HG03060 (cell line): ENCODE measurements around the gene ZNF563.
"Not testable (repeated sequence)": the region's sequence is repeated elsewhere in the genome, so short reads cannot be mapped to it uniquely, and the experiment has no call there.

Experiments used
- ATAC-seq: cut with Tn5 transposase; IDR thresholded peaks from one replicate; pipeline ENCODE4 v1.9.1; 2021; ENCODE audit warnings: low read depth, moderate number of reproducible peaks; ENCODE audit not compliant: unreplicated experiment

Gene ZNF563

DNA sequence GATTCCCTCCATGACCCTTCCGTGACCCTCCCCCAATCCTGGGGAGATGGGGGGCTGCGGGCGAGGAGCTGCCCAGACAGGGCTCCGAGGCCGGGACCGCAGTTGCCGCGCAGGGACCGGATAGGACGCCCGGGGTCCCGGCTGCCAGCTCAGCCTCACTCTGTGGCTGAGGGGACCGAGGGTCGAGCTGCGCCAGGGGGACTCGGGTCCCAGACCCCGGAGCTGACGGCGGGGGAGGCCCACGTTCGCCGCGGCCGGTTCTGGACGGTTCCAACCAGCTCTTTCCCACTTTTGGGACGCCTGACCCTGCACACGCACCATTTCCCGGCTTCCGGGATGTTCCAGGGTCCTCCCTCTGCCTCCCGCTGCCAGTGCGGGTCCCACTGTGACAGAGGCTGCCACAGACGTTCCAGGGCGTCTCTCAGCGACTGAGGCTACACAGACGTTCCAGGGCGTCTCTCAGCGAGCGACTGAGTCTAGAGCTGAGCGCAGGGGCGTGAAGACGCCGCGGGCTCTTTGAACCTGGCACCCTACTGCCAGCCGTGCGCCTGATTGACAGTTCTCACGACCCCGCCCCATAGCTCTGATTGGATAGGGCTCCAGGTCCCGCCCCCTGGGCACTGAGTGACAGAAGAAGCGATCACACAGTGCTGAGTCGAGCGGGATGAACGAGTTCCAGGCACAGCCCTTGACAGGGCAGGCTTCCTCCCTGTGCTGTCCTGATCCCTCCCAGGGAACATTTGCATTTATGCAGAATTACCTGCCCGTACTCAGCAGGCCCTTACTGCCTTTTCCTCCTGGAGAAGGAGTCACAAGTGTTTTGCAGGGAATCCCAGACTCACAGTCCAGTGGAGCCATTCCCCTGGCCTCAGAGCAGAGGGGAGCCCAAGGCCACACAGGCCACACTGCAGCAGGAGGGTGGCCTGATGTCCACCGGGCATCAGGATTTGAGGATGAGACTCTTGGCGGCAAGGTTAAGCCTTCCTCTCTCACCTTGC lies at the start of gene ZNF563:
Gene ZNF563, minus strand, starts transcription at position 472 of the 998 bp plus-strand sequence. Its CDS starts 151 bp downstream, at position 321.
- peak; percentile 75 for ATAC-seq

DNA sequence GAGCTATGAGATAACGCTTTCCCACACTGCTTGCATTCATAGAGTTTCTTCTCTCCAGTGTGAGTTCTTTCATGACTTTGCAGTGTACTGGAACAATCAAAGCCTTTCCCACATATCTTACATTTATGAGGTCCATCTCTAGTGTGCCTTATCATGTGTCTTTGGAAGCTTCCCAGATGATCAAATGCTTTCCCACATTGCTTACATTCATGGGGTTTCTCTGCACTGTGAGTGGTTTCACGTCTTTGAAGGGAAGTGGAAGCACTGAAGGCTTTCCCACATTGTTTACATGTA lies 47.0 kb upstream of the ZNF563 start:
- ATAC-seq, result no peak

- no peak for ATAC-seq
Measured at GRCh38 chr19:12379732-12380443, 46.5 kb upstream of the ZNF563 start.

DNA sequence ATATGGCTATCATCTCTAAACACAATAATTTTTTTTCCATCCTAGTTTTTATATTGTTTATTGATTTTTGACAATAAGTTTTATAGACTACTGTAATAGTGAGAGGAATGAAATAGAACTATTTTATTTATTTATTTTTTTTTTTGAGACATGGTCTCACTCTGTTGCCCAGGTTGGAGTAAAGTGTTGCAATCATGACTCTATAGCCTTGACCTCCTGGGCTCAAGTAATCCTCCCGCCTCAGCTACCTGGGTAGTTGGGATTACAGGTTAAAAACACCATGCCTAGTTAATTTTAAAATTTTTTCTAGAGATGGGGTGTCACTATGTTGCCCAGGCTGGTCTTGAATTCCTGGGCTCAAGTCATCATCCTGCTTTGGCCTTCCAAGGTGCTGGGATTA lies 40.6 kb upstream of the ZNF563 start:
- ATAC-seq, result no peak

GRCh38 chr19:12365236-12366162 lies 32.1 kb upstream of the ZNF563 start, which contains the start of gene ZNF442:
Gene ZNF442 (minus strand): TSS chr19:12365683. CDS start chr19:12363631, 2,052 bp downstream.
- ATAC-seq, result peak; percentile 69

- ATAC-seq, result no peak
Measured at GRCh38 chr19:12364391-12365235, 31.2 kb upstream of the ZNF563 start.

- not testable (repeated sequence) for ATAC-seq
Measured at GRCh38 chr19:12362236-12362635, 28.8 kb upstream of the ZNF563 start.

DNA sequence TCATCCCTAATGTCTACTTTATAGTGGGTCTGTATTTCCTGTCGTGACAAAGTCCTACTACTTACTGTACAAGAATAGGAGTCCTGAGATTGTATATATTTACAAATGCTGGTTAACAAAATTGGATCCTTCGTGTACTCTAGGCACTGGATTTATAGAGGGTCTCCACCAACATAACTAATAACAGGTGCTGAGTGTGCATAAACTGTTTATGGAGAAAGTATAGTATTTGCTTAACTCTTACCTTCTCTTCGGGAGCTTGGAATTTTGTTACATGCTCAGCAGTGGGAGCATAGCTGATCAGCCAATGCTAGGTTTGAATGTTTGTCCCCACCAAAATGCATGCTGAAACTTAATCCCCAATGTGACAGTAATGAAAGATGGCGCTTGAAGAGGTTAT lies 19.9 kb upstream of the ZNF563 start:
- ATAC-seq, result no peak

GRCh38 chr19:12350890-12351197 lies 17.4 kb upstream of the ZNF563 start:
- no peak for ATAC-seq

GRCh38 chr19:12350185-12350889 lies 16.9 kb upstream of the ZNF563 start:
- no peak for ATAC-seq

GRCh38 chr19:12346896-12347295 lies 13.5 kb upstream of the ZNF563 start:
- no peak for ATAC-seq

DNA sequence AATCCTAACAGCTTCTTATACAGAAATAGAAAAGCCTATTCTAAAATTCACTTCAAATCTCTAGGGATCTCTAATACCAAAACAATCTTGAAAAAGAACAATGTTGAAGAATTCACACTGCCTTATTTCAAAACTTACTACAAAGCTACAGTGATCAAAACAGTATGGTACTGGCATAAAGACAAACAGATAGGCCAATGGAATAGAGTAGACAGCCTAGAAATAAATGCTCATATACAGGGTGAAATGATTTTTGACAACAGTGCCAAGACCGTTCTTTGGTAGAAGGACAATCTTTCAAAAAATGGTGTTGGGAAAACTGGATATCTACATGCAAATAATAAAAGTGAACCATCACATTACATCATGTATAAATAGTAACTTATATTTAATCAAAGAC lies 11.8 kb upstream of the ZNF563 start:
- ATAC-seq, result no peak

GRCh38 chr19:12331211-12331941 lies 2.1 kb downstream of the ZNF563 start:
- ATAC-seq, result no peak

DNA sequence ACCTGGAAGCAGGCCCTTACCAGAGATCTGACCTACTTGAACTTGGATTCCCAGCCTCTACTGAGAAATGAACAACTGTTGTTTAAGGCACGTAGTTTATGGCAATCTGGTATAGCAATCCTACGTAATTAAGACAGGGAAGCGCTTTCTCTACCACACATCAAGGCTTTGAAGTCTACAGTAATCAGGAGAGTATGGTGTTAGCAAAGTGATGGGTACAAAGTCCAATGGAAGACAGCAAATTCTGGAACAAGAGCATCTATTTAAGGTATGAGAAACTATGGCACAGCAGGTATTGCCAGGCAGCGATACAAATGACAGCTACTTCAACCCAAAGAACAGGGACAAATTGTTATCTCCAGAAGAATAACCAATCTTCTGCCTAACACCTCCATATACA lies 3.1 kb downstream of the ZNF563 start:
- ATAC-seq, result no peak

DNA sequence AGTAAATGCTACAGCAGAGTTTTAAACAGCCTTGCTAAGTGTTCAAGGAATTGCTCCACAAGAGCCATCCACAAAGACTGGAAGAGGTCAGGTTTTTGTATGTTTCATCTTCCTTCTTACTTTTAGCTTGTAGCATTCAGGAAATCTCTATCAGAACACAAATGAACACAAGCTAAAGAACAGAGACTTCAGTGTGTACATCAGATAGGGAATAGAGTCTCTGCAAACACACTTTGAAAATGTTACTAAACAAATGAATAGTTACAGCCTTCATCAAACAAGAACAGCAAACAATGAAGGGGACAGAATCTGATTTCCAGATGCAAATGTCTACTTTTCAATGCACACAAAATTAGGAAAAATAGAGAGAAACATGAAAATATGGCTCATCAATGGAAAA lies 7.7 kb downstream of the ZNF563 start:
- no peak for ATAC-seq

- ATAC-seq, result no peak
Measured at GRCh38 chr19:12318782-12319413, 14.5 kb downstream of the ZNF563 start.

GRCh38 chr19:12314553-12314952 lies 18.9 kb downstream of the ZNF563 start:
- ATAC-seq, result no peak

GRCh38 chr19:12308891-12309290 lies 24.5 kb downstream of the ZNF563 start:
- not testable (repeated sequence) for ATAC-seq
